ENCODE results near the gene PAGE3. TPM values are rescaled to one million over a fixed set of nuclear protein-coding genes. Genes with fewer than 3 reads are reported as not detected.

PAGE3 gene
- not detected for polyA plus RNA-seq (2013, experiment 1 of 2; ENCODE audit: insufficient read length)
- not detected for polyA plus RNA-seq (2013, experiment 2 of 2; ENCODE audit: insufficient read length)

GRCh38 chrX:55264816-55265215 lies at the start of gene PAGE3:
Gene PAGE3, minus strand, starts transcription at chrX:55264916. Its CDS starts 1,013 bp downstream, at chrX:55263903.
- DNase-seq: no peak

- DNase-seq: no peak
Measured at GRCh38 chrX:55312655-55313054, 47.9 kb upstream of the PAGE3 start.

GRCh38 chrX:55290963-55291362 lies 26.2 kb upstream of the PAGE3 start:
- no peak for DNase-seq

- DNase-seq: no peak
Measured at GRCh38 chrX:55279832-55280231, 15.1 kb upstream of the PAGE3 start.

GRCh38 chrX:55260806-55261205 lies 3.9 kb downstream of the PAGE3 start:
- no peak for DNase-seq

GRCh38 chrX:55253528-55253927 lies 11.2 kb downstream of the PAGE3 start:
- no peak for DNase-seq

- no peak for DNase-seq
Measured at GRCh38 chrX:55240788-55241340, 23.9 kb downstream of the PAGE3 start.

GRCh38 chrX:55220119-55220794 lies 44.5 kb downstream of the PAGE3 start, which contains the start of gene PAGE5:
Gene PAGE5, plus strand, starts transcription at chrX:55220346. Its CDS starts 1,037 bp downstream, at chrX:55221383.
- DNase-seq: no peak

- DNase-seq: no peak
Measured at GRCh38 chrX:55213381-55213780, 51.3 kb downstream of the PAGE3 start.

GRCh38 chrX:55210931-55211677 lies 53.6 kb downstream of the PAGE3 start:
- DNase-seq: no peak

Data from fibroblast of skin of back (primary cell).